Esophagus muscularis mucosa (tissue), 4 donors: ENCODE measurements around the gene EMP2. TPM values are rescaled to one million over a fixed set of nuclear protein-coding genes. Genes with fewer than 3 reads are reported as not detected.

Source experiments
- DNase-seq: peaks from one replicate; pipeline ENCODE4 v3.0.0-alpha.2; 2017; ENCODE audit errors: extremely low spot score
- H3K27ac ChIP-seq, 4 donors: fragments of 200-600 bp; sonication (generic); replicated peaks in 1 of 4; 1 replicate in 3 of 4; 2 replicates in 1 of 4; pipeline ENCODE4 v1.5.1; 2016 to 2019; ENCODE audit warnings: mild to moderate bottlenecking in 1 of 4
- H3K27me3 ChIP-seq, 4 donors: fragments of 200-600 bp; sonication (generic); one replicate each; pipeline versions ENCODE4 v1.5.1 to v1.6.0; 2016 to 2019
- H3K36me3 ChIP-seq, 4 donors: fragments of 200-600 bp; sonication (generic); one replicate each; pipeline ENCODE4 v1.5.1; 2016 to 2019
- H3K4me1 ChIP-seq, 4 donors: fragments of 200-600 bp; sonication (generic); one replicate each; pipeline ENCODE4 v1.5.1; 2016 to 2019
- H3K4me3 ChIP-seq, 4 donors: fragments of 200-600 bp; sonication (generic); 1 replicate in 2 of 4; 2 replicates in 2 of 4; pipeline ENCODE4 v1.5.1; 2016 to 2019; ENCODE audit warnings: mild to moderate bottlenecking in 4 of 4, moderate library complexity in 1 of 4
- H3K9me3 ChIP-seq, 4 donors: fragments of 200-600 bp; sonication (generic); 1 replicate in 3 of 4; 2 replicates in 1 of 4; pipeline ENCODE4 v1.5.1; 2016 to 2019
- CTCF ChIP-seq, 3 experiments: fragments of 200-600 bp in 2 of 3; fragments of 450-650 bp in 1 of 3; sonication (generic) in 2 of 3; IDR thresholded peaks; one replicate each; pipeline ENCODE4 v1.5.1; 2017 to 2019; ENCODE audit warnings: antibody characterized with exemption in 3 of 3, mild to moderate bottlenecking in 2 of 3, moderate library complexity in 1 of 3
- EP300 ChIP-seq: sonication (generic); formaldehyde crosslinking; IDR thresholded peaks from one replicate; pipeline ENCODE4 v1.6.1; 2017; ENCODE audit warnings: antibody characterized with exemption
- POLR2A ChIP-seq: fragments of 450-650 bp; IDR thresholded peaks from one replicate; pipeline ENCODE4 v1.6.1; 2017; ENCODE audit warnings: antibody characterized with exemption, moderate library complexity, mild to moderate bottlenecking, low read depth
- POLR2AphosphoS5 ChIP-seq, 2 donors: sonication (generic); formaldehyde crosslinking; IDR thresholded peaks; one replicate each; pipeline ENCODE4 v1.6.1; 2017; ENCODE audit warnings: antibody characterized with exemption in 2 of 2
- WGBS: methylation state at CpG from one replicate; pipeline ENCODE4 v1.1.5; 2018; 5-methylcytosine and 5-hydroxymethylcytosine counted together
- intact Hi-C: fragments of 100-400 bp; cut with DNase I; formaldehyde crosslinking; loops from one replicate; pipeline ENCODE4 v1.15.1; 2023
- total RNA-seq, 4 donors: library from RNA; depleted of rRNA; stranded (reverse); fragments of >200 nt; gene quantifications; one replicate each; pipeline versions ENCODE4 v1.1.0 to v1.2.1, GENCODE V29; 2016

The EMP2 gene
- total RNA-seq, 4 donors from 2014 or later, result 44.1 to 87.1 (median 57.3) TPM

- TF ChIP-seq POLR2A, result no peak
- peak in 1 of 2 donors; percentile 43 for TF ChIP-seq POLR2AphosphoS5 (IDR thresholded peaks at IDR 0.05)
- peaks cover 55 to 64% (median 59%) of the 10 kb centered on the region in 4 donors for H3K4me1 ChIP-seq
- H3K4me3 ChIP-seq, result peak overlapping the region; percentile 72 to 94 (median 85)
- no peaks in the 10 kb centered on the region for H3K36me3 ChIP-seq
- intact Hi-C loops, result loop anchor here (5.0 to 10.0 kb wide), 3 partner anchors 60 to 337 kb away; no protein-coding TSS in a partner anchor
- no peaks in the 10 kb centered on the region for H3K27me3 ChIP-seq
- H3K27ac ChIP-seq, result peak overlapping the region; percentile 88 to 97 (median 93)
- no peak for DNase-seq
- WGBS, result 24% methylated on average over 17 of the region's 17 CpGs
- H3K9me3 ChIP-seq, result no peaks in the 10 kb centered on the region
These were observed 2.8 kb downstream of the EMP2 start for GRCh38 chr16:10577305-10578202.

GRCh38 chr16:10576390-10577304, 3.8 kb downstream of the EMP2 start:
- intact Hi-C loops, result loop anchor here (5.0 to 10.0 kb wide), 3 partner anchors 59 to 338 kb away; no protein-coding TSS in a partner anchor
- Histone ChIP-seq H3K4me3 (peak overlapping the region in 2 of 4 donors; percentile 78 to 94), H3K27ac (peak overlapping the region; percentile 88 to 97 (median 93)), H3K36me3 (peaks cover 0 to 5% (median 0%) of the 10 kb centered on the region in 4 donors), H3K4me1 (peaks cover 57 to 61% (median 59%) of the 10 kb centered on the region in 4 donors), H3K27me3 (no peaks in the 10 kb centered on the region), H3K9me3 (no peaks in the 10 kb centered on the region)
- WGBS, result 71% methylated on average over 14 of the region's 17 CpGs
- TF ChIP-seq POLR2AphosphoS5 (IDR thresholded peaks at IDR 0.05) (no peak), EP300 (no peak), POLR2A (no peak), CTCF (IDR thresholded peaks at IDR 0.05) (no peak)
- no peak for DNase-seq

GRCh38 chr16:10575506-10576130, 4.8 kb downstream of the EMP2 start:
- intact Hi-C loops, result loop anchor here (5.0 to 10.0 kb wide), 3 partner anchors 58 to 339 kb away; no protein-coding TSS in a partner anchor
- H3K27me3 ChIP-seq, result no peaks in the 10 kb centered on the region
- no peak for DNase-seq
- no peak overlapping the region for H3K4me3 ChIP-seq
- H3K4me1 ChIP-seq, result peaks cover 46 to 60% (median 49%) of the 10 kb centered on the region in 4 donors
- peaks cover 0 to 9% (median 0%) of the 10 kb centered on the region in 4 donors for H3K36me3 ChIP-seq
- WGBS, result 67% methylated on average over 4 of the region's 4 CpGs
- peak overlapping the region in 2 of 4 donors; percentile 88 to 97 for H3K27ac ChIP-seq
- no peak for TF ChIP-seq POLR2AphosphoS5 (IDR thresholded peaks at IDR 0.05)
- no peak for TF ChIP-seq CTCF (IDR thresholded peaks at IDR 0.05)
- no peak for TF ChIP-seq EP300
- H3K9me3 ChIP-seq, result no peaks in the 10 kb centered on the region

GRCh38 chr16:10572611-10573010, 7.8 kb downstream of the EMP2 start:
- Histone ChIP-seq H3K36me3 (peaks cover 0 to 9% (median 0%) of the 10 kb centered on the region in 4 donors), H3K9me3 (no peaks in the 10 kb centered on the region), H3K4me3 (no peak overlapping the region), H3K4me1 (peaks cover 39 to 65% (median 42%) of the 10 kb centered on the region in 4 donors), H3K27me3 (no peaks in the 10 kb centered on the region), H3K27ac (no peak overlapping the region)
- TF ChIP-seq POLR2A, result no peak
- DNase-seq, result no peak
- intact Hi-C loops, result loop anchor here (10.0 kb wide), 1 partner anchor 342 kb away; no protein-coding TSS in a partner anchor
- 78% methylated on average over 3 of the region's 3 CpGs for whole genome bisulfite sequencing

GRCh38 chr16:10571354-10571753, 9.0 kb downstream of the EMP2 start:
- Histone ChIP-seq H3K27ac (no peak overlapping the region), H3K4me3 (no peak overlapping the region), H3K9me3 (no peaks in the 10 kb centered on the region), H3K4me1 (peaks cover 26 to 56% (median 33%) of the 10 kb centered on the region in 4 donors), H3K36me3 (peaks cover 0 to 15% (median 0%) of the 10 kb centered on the region in 4 donors), H3K27me3 (no peaks in the 10 kb centered on the region)
- WGBS, result 71% methylated on average over 5 of the region's 5 CpGs
- intact Hi-C loops, result loop anchor here (10.0 kb wide), 1 partner anchor 343 kb away; no protein-coding TSS in a partner anchor
- no peak for TF ChIP-seq POLR2A
- no peak for TF ChIP-seq CTCF (IDR thresholded peaks at IDR 0.05)
- TF ChIP-seq EP300, result no peak
- TF ChIP-seq POLR2AphosphoS5 (IDR thresholded peaks at IDR 0.05), result no peak
- DNase-seq, result no peak
